BJ (cell line): ENCODE results near the gene FMO5. TPM values are rescaled to one million over a fixed set of nuclear protein-coding genes. Genes with fewer than 3 reads are reported as not detected.

ENCODE experiments used
- polyA plus RNA-seq: library from polyadenylated mRNA; depleted of rRNA; stranded (reverse); fragments of >200 nt; gene quantifications from 2 replicates; pipeline ENCODE4 v1.2.3, GENCODE V29; 2011; rRNA removed

The FMO5 gene
- polyA plus RNA-seq, 1 experiment, result 0.39 TPM

Other genes with a start within 250 kb of the FMO5 start
- gene PRKAB2, start 52.9 kb downstream of the FMO5 start, polyA plus RNA-seq, result 18.3 and 29.3 TPM in 2 replicates
- 20.2 and 30.1 TPM in 2 replicates for gene CHD1L, start 17.3 kb upstream of the FMO5 start, polyA plus RNA-seq